ENCODE measurements around the gene HOOK2.
"Not testable (repeated sequence)": the region's sequence is repeated elsewhere in the genome, so short reads cannot be mapped to it uniquely, and the experiment has no call there.

Gene HOOK2

DNA sequence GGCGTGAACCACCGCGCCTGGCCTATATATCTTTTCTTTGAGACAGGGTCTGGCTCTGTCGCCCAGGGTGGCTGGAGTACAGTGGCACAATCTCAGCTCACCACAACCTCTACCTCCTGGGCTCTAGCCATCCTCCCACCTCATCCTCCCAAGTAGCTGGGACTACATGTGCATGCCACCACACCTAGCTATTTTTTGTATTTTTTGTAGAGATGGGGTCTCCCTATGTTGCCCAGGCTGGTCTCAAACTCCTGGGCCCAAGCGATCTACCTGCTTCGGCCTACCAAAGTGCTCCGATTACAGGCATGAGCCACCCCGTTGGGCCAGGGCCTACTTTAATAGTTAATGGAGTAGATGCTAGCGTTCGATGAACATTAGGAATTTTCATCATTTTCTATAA, 55.1 kb downstream of the HOOK2 start:
- no peak for DNase-seq

DNA sequence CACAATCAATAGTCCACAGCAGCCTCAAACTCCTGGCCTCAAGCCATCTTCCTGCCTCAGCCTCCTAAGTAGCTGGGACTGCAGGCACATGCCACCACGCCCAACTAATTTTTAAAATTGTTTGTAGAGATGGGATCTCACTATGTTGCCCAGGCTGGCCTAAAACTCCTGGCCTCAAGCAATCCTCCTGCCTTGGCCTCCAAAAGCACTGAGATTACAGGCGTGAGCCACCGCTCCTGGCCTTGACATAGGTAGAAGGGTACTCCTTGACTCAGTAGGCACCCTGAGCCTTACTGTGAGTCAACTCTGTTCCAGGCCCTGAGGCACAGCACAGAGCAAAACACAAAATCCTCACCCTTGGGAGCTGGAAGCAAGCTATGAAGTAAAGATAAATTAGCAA, 59.4 kb downstream of the HOOK2 start:
- no peak for DNase-seq

DNA sequence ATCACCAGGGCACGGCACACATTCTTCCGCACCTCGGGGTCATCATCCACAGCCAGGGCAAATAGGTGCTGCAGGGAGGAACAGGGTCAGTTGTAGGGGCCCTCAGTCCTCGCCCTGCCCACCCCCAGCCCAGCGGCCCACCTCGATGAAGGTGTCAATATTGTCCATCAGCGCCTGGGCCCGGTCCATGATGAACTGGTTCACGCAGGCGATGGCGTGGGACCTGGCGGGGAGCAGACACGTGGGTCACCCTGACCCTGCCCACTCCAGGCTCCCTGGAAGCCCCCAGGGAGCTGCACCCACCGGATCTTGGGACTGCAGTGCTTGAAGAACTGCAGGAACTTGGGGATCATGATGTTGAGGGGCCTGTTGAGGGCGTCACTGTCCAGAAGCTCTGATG, 60.2 kb downstream of the HOOK2 start:
- DNase-seq = no peak

DNA sequence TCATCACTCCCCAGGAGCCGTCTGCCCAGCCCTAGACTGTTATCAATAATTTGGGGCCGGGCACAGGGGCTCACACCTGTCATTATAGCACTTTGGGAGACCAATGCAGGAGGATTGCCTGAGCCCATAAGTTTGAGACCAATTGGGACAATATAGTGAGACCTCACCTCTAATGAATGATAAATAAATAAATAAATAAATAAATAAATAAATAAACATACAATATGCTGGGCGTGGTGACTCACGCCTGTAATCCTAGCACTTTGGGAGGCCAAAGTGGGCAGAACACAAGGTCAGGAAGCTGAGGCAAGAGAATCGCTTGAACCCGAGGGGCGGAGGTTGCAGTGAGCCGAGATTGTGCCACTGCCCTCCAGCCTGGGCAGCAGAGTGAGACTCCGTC, 62.0 kb downstream of the HOOK2 start:
- not testable (repeated sequence) for DNase-seq
